SH-SY5Y (cell line): ENCODE data around the gene NUP62CL.

Source experiments
- GATA2 ChIP-seq: IDR thresholded peaks from 2 replicates; pipeline ENCODE4 v1.6.1; 2011; ENCODE audit warnings: mild to moderate bottlenecking, low read depth, low read length
- GATA3 ChIP-seq: IDR thresholded peaks from 2 replicates; pipeline ENCODE4 v1.6.1; 2011; ENCODE audit warnings: low read depth, mild to moderate bottlenecking, low read length, moderate library complexity

DNA sequence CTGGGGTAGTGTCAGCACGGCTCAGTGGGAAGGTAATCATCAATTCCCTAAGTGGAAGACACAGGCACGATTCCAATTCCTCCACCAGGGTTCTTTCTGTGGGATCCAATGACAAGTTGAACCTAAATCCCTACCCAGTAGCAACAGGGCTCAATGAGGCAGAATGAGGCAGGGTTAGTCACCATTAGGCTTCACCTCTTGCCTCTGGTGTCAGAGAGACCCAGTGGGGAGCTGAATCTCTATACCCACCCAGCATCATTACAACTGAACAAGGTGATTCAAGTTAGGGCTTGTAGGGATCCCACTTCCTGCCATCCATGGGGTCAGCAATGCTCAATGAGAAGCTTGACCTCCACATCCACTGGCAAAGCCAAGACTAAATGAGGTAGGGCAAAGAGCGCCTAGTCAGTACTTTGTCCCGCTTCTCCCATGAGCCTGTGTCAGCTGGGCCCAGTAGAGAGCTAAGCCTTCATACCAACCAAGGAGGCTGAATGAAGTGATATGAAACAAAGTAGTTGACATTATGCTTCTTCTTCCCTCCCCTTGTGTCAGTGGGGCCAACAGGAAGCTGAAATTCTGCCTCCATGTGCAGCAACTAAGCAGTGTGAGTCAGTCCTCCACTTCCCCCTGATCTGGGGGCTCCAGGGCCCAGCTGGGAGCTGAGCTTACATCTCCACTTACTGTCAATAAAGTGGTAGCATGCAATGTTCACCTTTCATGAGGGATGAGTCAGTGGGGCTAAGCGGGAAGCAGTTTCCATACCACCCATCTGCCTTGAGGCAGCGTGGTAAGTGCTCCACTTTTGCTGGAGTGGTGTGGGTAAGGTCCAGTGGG lies 51.2 kb downstream of the NUP62CL start:
- TF ChIP-seq GATA2 (no peak), GATA3 (no peak)
